Measurements from ENCODE around the gene IQSEC3.
A peak's percentile ranks its signal among the peaks of the same experiment; 100 is the strongest.

Gene IQSEC3

GRCh38 chr12:143964-144649, 77.5 kb downstream of the IQSEC3 start:
- no peak for DNase-seq

- DNase-seq, result no peak
Observed at GRCh38 chr12:144650-145284, 78.2 kb downstream of the IQSEC3 start.

- DNase-seq, result no peak
Observed at GRCh38 chr12:145369-145960, 78.9 kb downstream of the IQSEC3 start.

- no peak for DNase-seq
Observed at GRCh38 chr12:147242-147641, 80.7 kb downstream of the IQSEC3 start.

- DNase-seq, result no peak
Observed at GRCh38 chr12:148676-149416, 82.3 kb downstream of the IQSEC3 start.

- DNase-seq, result no peak
Observed at GRCh38 chr12:151579-151978, 85.0 kb downstream of the IQSEC3 start.

GRCh38 chr12:152440-152839, 85.9 kb downstream of the IQSEC3 start:
- no peak for DNase-seq

GRCh38 chr12:153080-153746, 86.6 kb downstream of the IQSEC3 start:
- peak; percentile 74 for DNase-seq

GRCh38 chr12:154058-154457, 87.5 kb downstream of the IQSEC3 start:
- no peak for DNase-seq

- DNase-seq, result no peak
Observed at GRCh38 chr12:155006-155405, 88.4 kb downstream of the IQSEC3 start.

GRCh38 chr12:155646-156045, 89.1 kb downstream of the IQSEC3 start:
- DNase-seq, result no peak

GRCh38 chr12:156945-157344, 90.4 kb downstream of the IQSEC3 start:
- no peak for DNase-seq

GRCh38 chr12:157644-158043, 91.1 kb downstream of the IQSEC3 start:
- no peak for DNase-seq

- DNase-seq, result no peak
Observed at GRCh38 chr12:159156-159782, 92.7 kb downstream of the IQSEC3 start.

- DNase-seq, result no peak
Observed at GRCh38 chr12:160858-161257, 94.3 kb downstream of the IQSEC3 start.

GRCh38 chr12:161823-162222, 95.3 kb downstream of the IQSEC3 start:
- DNase-seq, result no peak

GRCh38 chr12:162467-163307, 96.1 kb downstream of the IQSEC3 start:
- DNase-seq, result no peak

GRCh38 chr12:163406-163986, 96.9 kb downstream of the IQSEC3 start:
- no peak for DNase-seq

- DNase-seq, result no peak
Observed at GRCh38 chr12:164207-164606, 97.6 kb downstream of the IQSEC3 start.

- no peak for DNase-seq
Observed at GRCh38 chr12:165862-166368, 99.3 kb downstream of the IQSEC3 start.
